NCI-H446 treated with DMSO at 0.1 percent for 48 hours (cell line): ENCODE results near the gene OR2AE1.

ENCODE experiments used
- DNase-seq: peaks from one replicate; lab custom pipeline; 2025; lab: John Stamatoyannopoulos, UW

The OR2AE1 gene

DNA sequence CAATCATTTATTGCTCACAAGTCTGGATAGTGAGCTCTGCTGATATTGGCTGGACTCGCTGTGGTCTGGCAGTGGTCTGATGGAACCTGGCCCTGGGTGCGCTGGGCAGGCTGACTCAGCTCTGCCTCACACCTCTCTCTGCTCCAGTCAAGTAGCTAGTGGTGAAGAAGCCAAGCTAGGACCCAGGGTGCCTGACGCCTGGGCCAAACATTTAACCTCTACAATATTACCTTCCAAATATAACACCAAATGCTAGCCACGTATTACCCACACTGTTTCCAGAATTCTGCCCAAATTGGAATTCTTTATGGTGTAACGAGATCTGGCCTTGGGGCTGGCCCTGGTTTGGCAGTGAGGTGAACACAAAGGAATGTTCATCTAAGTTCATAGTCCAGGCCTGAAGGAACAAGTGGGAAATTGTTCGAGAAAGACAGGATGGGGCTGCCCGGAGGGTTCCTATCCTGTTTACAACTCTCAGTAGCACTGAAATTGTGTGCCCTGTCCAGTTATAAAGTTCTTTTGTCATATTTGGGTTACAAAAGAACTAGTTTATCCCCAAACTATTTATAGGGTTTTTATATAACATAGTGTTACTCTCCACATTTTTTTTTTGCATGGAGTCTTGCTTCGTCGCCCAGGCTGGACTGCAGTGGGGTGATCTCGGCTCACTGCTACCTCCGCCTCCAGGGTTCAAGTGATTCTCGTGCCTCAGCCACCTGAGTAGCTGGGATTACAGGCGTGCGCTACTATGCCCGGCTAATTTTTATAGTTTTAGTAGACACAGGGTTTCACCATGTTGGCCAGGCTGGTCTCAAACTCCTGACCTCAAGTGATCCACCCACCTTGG lies 16.3 kb downstream of the OR2AE1 start:
- no peak for DNase-seq

DNA sequence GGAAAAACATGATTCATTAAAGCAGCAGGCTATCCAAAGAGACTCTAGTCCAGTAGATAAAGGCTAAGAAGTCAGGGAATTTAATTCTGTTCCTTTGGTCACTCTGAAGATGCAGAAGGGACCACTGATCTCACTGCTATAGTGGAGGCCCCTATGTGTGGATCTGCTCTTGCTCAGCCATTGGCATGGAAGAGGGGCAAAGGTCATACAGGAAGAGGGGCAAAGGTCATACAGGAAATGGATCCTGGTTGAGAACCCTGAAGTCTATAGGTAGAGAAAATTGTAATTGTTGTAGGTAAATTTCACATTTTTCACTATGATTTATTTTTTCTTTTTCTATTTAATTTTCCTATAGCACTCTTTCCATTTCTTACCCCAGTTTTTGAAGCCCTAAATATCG lies 21.6 kb downstream of the OR2AE1 start:
- DNase-seq, result no peak

DNA sequence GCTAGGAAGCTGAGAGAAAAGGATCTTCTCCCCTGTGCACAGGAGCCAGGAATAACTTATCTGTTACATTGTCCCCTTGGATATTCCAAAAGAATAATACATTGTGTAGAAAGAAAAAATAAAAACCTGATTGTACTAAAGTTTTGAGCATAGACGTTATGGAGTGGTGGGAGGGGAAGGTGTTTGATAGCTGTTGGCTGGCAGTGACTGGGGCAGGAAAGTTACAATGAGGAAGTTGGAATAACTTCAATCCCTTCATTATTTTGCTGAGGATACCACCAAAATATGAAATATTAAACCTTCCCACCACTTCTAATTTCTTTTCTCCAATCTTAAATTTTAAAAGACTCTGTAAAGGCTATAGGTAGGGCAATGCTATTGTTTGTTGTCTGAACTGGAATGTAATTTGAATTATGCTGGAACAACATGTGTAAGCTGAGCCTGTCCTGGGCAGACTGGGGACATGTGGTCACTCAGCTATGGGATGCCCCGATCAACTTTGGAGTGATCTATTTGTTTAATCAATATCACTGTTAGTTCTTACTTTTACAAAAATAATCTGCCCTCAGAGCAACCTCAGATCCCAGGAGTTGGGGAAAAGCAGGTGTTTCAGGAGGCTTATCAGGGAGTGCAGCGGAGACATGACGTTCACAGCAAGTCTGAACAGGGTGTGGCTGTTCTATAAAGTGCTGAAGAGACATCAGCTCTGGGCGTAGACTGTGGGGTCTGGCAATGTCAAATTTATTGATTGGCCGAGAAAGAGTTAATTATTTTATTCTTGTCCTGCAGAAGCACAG lies 28.2 kb downstream of the OR2AE1 start:
- DNase-seq, result no peak

DNA sequence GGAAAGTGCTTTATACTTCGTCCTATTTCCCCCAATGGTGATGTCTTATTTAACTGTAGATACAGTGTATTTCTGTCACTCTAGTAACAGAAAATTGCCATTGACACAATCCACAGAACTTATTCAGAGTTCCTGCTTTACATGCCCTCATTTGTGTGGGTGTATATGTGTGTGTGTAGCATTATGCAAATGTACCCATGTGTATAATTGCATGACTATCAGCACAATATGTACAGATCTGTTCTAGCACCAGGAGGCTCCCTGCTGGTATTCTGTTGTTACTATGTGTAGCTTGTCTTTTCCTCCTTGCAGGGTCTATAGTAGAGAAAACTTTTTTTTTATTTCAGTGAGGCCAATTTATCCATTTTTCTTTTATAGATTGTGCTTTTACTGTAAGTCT lies 32.5 kb downstream of the OR2AE1 start:
- no peak for DNase-seq

DNA sequence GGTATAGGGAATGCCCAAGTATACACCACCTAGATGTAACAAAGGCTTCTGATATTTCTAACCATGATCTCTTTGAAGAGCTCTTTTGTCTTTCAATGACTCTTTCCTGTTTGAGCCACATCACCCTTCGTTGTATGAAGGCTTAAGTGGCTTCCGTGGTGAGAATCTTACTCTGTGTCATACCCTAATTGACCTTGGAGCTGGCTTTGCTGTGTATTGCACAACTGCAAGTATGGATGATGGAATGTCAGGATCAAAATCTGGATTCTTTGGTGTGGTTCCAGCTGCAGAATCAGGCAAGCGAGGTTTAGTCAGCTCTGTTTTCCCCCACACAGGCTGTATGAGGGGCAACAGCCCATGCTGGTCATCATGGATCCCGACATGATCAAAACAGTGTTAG lies 33.0 kb downstream of the OR2AE1 start:
- DNase-seq, result no peak

DNA sequence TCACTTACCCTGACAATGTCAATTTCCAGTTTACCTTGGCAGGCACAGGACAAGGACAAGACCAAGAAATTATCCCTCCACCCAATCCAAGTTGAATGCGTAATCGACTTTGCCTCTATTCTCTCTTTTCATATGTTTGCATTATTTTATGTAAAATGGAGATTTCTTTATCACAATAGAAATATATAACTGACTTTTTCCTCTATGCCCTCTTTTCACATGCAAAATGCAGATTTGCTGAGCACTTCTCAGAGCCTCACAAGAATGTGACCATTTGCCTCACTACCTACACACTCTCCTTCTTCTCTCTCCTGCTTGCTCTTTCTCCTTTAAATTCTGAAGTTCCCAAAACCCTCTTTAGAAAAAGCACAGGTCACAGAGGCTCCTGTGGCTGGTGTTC lies 33.9 kb downstream of the OR2AE1 start:
- no peak for DNase-seq

DNA sequence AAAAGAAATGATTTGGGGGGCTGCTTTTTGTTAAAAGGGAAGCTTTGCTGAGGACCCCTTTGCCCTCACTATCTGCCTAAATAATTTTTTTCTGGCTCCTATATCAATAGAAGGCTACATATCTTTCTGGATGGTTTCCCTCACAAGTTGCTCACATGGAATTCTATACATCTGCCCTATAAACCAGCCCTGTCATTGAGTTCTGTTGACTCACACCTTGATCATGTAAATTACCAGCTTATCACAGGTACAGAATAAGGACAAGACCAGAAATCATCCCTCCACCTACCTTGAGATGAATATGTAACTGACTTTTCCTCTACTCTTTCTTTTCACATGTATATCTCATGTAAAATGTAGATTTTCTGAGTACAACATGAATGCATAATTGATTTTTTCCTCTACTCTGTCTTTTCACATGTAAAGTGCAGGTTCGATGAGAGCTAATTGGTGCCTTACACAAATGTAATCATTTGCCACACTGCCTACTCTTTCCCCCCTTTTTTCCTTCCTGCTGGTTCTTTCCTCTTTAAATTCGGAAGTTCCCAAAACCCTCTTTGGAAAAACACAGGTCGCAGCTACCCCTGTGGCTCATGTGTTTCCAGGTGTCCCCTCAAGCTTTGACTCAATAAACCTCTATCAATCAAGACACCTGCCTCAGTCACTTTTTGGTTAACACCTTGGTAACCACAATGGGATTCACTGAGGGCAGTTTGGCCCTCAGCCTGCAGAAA lies 36.5 kb downstream of the OR2AE1 start:
- DNase-seq, result no peak

DNA sequence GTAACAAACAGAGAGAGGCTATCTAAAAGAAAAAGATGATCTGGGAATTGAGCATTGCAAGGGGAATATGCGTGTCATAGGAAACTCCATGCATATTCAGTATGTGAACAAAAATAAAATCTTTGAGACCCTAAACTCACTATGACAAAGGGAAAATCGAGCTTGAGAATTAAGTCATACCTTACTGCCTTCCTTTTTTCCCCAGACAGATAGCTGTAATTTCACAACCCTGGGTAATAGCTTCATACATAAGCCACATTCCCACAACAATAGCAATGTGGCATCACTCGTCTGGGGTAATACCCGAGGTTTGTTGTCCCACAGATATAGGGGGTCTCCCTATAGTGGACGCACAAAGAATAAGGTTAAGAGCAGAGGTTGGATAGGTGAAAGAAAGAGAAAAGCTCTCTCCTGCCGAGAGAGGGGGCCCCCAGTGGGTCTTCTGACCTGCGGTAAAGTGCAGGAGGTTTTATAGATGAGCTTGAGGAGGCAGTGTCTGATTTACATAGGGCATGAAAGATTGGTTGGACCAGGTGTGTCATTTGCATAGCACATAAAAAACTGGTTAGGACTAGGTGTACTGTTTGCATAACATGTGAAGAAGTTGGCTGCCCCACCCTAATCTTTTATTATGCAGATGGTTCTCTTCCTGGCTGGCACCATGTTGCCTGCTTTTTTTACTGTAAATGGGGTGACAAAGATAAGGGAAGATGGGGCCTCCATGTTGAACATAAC lies 37.4 kb downstream of the OR2AE1 start:
- DNase-seq, result no peak

DNA sequence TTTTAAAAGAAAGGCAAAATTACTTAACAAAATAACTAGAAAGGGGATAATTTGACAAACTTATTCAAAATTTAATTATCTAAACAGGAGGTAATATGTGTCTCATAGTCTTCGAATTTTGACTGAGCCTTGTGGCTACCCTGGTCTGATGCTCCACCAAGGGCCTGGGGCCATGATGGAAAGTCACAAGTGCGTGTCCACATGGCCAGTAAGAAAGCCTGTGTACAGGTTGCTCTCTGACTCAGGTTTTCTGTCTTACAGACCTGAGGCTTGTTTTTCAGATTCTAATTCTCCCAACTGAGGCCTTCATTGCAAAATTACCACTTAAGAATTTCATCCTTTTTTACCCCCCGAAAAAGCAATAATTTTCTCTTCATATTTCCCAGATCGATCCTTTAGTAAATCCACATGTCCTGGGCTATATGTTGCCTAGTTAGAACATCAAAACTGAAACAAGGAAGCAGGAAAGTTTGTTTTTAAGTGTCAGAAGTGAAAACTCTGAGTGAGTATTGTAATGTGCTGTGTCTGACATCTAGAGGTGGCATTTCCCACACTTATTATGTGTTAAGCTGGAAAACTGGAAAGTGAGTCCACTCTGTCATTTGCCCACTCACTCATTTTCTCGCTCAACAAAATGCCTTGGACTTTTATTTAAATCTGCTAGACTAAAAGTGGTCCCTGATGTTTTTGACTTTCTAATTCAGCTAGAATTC lies 39.0 kb downstream of the OR2AE1 start:
- DNase-seq, result no peak

DNA sequence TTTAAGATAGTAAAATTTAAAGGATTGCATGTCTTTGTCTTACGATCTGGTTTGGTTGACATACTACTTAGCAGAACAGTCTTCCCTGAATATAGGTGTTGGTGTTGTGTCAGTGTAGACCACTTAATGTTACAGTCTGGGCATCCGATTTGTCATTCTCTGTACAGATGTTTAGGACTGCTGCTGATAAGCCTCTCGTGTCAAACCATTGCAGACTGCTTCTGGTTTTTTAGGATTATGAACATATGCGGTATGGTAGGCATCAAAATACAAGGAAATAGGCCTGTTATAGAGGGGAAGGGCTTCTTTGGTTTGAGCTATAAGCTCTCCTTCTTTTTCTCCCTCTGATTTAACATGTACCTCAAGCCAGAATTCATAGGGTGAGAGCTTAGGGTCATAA lies 41.6 kb downstream of the OR2AE1 start:
- no peak for DNase-seq

DNA sequence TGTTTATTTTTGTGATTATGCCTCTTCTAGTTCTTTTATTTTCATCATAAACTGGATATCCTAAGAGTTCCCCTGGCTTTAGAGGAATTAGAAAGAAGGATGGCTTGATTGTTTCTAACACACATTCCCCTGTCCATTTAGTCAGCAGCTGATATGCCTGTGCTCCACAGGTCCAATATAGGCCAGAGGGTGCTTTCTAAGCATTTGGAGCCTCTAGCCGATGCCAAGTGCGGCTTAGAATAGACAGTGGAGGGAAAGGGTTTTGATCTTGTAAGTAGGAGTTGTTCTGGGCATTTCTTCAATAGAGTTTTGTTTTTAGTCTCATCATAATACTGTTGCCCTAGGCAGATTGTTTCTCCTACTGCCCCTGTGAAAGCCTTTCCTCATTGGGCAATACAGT lies 42.5 kb downstream of the OR2AE1 start:
- no peak for DNase-seq

DNA sequence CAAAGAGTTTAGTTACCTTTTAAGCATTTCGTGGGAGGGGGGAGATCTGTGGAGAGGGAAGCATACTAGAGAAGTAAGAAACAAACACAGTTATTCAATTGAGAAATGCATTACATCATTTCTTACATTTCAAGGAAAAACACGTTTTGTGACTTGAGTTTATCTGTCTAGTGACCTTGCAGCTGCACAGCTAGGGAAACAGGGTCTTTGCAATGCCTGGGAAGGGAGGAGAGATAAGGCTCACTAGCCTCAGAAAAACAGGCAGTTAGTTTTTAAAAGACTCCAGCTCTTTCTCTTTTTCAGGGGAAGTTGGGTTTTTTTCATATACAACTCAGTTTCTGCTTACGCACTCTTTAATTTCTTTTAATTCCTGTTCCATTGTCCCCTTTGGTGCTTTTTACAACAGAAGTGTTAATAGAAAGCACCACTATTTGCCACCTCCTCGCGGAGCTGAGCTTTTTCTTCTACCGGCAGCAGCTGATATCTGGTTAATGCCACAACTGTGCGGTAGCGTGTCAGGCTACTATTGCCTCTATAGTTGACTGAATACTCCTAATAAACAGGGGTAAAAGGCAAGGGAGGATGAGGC lies 43.5 kb downstream of the OR2AE1 start:
- DNase-seq, result no peak

DNA sequence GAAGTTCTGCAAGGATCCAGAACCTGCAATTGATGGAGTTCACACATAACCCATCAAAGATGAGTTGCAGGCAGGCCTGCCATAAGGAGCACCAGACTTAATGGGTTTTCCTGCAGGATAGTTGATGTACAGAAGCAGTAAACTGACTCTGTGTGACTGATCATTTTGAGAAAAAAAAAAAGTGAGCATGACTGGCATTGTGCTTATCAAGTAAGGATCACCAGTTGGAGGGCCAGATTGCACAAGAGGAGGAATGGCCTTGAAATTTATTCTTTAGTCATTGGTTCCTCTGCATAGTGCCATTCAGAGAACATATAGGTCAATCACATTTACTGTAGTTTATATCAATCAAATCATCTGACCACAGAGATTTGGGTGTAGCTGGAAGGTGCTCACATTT lies 45.2 kb downstream of the OR2AE1 start:
- DNase-seq, result no peak

DNA sequence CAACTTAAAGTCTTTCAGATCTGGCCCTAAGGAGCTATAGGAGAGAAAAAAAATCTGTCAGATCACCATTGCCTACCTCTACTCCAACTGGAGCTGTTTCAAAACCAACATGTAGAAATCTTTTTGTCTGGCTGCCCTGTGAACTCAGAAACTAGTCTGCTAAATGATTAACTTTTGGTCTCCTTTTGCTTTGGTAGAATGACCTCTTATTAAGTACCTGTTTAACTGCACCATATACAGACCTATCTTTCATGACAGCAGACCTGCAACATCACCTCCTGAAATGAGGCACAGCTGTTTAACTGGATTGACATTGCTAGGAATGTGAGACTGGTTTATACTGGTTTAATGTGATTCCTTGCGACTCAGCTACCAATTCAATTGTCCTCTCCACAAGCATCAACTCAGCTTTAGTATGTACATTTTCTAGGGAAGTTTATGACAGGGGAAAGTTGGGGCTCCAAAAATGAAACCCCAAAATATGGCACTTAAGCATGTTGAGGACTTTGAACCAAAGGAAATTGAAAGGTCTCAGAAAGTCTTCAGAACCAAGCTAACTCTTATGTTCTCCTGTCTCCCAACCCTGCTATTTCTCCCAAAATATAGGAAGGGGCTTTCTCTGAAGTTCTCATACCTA lies 47.2 kb downstream of the OR2AE1 start:
- no peak for DNase-seq

DNA sequence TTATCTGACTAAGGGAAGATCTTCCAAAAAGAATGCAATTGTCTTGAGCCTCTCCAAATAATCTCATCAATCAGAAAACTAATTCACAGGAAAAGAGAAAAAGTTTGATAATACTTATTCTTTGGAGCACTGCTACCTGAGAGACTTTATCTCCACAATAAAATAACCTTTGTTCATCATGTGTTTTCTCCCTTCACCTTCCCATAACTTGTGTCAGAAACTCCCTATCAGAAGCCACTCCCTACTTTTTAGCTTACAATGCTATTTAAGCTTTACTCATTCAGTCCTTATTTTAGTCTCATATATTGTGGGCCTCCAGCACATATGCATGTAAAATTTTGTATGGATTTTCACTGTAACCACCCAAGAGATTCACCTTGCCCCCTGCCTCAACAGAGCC lies 48.0 kb downstream of the OR2AE1 start:
- DNase-seq, result no peak

DNA sequence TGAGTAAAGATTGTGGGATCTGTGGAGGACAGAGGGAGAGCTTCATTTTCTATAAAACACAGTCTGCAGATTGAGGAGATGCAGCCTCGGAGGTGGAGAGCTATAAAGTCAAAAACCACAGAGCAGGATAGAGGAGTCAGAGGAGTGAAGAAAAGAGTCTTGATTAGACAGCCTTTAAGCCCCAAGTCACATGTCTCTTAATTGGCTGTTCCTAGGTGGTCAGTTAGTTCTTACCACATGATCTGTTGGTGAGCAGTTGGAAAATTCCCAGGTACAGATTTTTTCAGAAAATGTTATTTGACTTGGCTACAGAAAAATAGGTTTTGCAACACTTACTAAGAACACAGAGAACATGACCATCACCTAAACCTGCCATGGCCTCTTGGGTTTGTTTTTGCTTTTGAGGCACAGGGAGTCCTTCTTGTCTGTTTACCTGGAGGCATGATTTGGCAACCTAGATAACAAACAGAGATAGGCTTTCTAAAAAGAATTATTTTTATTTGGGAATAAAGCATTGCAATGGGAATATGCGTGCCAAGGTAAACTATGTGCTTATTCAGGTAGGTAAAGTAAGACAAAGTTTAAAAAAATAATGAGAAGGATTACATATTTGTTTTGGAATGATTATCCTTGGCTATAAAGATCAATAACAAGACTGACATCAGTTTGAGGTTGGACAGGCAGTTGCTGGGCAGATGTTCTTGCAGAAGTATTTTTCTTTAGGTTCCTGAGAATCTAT lies 49.6 kb downstream of the OR2AE1 start:
- no peak for DNase-seq
